GM12872 (cell line): ENCODE results near the gene TIMP1.

Source experiments
- TF ChIP-seq, protein P1 (sequence below): IDR thresholded peaks from 3 replicates; pipeline ENCODE4 v1.5.1; 2011; ENCODE audit warnings: low read depth, mild to moderate bottlenecking, low read length, moderate library complexity; ENCODE audit not compliant: insufficient read depth

Gene TIMP1

DNA sequence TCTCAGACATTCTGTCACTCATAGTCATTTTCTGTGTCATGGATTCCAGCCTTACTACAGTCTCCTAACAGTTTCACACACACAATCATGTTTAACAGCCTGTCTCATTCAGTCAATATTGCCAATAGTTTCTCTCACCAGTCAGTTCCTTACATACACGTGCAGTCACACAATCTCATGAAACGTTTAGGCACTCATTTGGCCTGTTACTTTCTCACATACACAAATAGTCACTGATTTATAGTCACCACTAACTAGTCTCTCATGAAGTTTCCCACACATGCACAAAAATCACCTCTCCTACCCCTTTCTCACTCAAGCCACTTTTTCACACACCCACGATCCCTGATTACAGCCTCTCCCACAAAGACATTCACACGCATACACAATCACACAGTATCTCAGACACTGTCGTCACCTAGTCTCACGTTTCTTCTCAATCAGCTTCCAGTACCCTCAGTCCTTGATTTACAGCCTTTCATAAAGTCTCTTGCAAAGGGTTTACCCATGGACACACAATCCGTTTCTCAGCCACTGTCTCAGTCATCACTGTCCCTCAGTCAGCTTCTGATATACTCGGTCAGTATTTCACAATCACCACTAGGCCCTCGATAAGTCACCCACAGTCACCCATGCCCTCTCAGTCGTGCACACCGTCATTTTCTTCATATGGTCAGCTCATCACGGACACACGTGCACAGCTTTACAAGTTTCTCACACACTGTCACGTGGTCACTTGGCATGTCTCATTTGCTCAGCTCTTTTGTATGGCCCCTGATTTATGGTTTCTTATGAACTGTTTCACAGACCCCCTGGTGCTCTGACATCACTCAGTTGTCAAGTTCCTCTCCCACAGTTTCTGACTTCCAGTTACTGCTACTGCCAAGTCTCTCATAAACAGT, 51.7 kb downstream of the TIMP1 start:
- TF ChIP-seq, protein P1, sequence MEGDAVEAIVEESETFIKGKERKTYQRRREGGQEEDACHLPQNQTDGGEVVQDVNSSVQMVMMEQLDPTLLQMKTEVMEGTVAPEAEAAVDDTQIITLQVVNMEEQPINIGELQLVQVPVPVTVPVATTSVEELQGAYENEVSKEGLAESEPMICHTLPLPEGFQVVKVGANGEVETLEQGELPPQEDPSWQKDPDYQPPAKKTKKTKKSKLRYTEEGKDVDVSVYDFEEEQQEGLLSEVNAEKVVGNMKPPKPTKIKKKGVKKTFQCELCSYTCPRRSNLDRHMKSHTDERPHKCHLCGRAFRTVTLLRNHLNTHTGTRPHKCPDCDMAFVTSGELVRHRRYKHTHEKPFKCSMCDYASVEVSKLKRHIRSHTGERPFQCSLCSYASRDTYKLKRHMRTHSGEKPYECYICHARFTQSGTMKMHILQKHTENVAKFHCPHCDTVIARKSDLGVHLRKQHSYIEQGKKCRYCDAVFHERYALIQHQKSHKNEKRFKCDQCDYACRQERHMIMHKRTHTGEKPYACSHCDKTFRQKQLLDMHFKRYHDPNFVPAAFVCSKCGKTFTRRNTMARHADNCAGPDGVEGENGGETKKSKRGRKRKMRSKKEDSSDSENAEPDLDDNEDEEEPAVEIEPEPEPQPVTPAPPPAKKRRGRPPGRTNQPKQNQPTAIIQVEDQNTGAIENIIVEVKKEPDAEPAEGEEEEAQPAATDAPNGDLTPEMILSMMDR = no peak

DNA sequence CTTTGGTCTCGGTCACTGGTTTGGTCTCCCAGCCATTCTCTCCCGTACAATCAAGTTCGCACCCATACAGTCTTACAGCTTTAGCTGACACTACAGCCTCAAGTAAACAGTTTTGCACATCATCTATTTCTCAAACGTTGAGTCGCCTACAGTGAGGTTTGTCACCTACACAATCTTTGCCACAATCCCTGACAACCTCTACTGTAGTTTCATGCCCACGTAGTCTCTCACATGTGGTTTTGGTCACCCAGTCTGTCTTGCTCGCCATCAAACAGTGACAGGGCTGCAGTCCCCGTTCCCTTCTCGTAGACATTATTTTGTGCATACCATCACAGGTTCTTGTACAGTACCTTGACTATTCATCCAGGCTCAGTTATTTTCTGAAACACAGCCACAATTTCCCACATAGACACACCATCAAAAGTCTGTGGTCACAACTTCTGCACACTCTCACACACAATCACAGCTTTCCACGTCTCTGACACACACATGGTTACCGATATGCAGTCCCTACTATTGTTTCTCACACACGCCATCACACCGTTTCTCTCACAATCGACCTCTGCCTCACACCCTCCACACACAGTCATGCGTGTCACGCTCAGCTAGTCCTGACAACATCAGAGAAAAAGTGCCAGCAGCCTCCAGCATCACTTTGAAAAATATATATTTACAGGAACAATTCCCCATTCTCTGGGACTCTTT, 52.8 kb downstream of the TIMP1 start:
- TF ChIP-seq, protein P1 = no peak
